Activated CD8-positive, alpha-beta memory T cell treated with anti-CD3 and anti-CD28 coated beads for 4 hours (primary cell): ENCODE data around the gene ADAMTSL2.

Experiments
- DNase-seq, 2 donors: peaks; one replicate each; pipeline ENCODE4 v3.0.0-alpha.2; 2020; ENCODE audit warnings: low read depth in 2 of 2

Gene ADAMTSL2

DNA sequence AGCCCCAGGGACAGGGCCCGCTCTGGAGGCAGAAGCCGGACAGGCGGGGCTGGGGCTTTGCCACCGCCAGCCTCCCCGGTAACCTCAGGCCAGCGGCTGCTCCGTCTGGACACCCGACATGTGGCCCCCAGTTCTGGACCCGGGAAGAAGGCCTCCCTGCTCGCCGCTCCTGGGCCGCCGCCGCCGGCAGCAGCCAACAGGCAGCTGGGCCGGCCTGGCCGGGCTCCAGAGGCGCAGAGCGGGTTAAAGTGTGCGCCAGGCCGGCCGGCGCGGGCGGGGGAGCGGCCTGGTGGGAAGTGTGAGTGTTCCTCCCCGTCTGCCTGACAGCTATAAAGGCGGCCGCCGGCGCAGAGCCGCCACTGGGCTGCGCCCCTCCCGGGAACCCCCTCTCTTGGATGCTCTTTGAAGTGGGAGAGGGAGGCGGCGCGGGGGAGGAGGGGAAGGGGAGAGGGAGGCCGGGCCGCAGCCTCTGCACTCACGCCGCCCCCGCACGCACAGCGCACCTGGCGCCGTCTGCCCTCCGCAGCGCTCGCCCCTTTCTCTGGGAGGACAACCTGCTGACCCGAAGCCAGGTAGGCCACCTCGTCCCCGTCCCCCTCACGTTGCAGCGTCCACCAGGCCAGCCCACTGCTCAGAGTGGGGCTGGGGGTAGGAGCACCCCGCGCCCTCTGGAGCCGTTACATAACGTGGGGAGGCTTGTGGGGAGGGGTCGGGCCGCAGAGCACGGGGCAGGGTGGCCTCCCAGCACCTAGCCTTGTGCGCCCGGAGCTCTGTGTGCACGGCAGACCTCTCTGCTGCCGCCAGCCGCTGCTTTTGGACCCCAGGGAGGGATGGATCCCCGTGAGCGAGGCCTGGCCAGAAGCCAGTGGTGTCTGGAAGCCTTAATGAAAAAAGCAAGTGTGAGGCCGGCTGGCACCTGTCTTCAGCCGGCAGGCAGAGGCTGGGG lies at the start of gene ADAMTSL2:
Gene ADAMTSL2 (plus strand): TSS at position 359 of the 946 bp plus-strand sequence. CDS start 2,009 bp downstream, outside the sequence.
- DNase-seq: peak; percentile 19 to 41

DNA sequence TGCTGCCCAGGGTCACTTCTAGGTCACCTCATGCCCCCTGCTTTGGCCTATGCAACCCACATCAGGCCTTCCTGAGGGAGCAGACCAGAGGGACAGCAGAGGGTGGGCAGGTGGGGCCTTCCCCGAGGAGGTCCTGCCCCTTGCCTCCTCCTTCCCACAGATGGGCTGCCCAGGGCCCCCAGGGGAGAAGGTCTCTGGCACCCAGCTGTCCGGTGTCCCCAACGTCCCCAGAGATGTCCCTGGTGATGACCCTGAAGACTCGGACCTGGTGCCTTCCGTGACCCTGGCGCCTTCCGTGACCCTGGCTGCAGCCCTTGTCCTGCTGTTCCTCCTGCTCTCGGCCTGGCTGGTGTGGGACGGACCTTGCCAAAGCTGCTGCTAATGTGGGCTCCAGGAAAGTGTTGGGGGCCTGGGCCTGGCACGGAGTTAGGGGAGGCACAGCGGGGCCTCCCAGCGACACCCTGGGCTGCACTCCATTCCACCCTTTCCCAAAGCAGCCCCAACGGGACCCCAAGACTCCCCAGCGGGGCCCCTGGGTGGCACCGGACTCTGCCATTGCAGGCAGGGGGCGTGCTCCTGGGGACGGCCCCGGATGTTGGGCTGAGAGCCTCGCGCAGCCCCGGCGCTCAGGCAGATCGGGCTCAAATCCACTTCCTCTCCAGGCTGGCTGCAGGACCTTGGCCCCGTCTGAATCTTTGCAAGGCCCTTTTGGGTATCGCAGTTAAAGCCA lies 48.8 kb upstream of the ADAMTSL2 start:
- no peak for DNase-seq

DNA sequence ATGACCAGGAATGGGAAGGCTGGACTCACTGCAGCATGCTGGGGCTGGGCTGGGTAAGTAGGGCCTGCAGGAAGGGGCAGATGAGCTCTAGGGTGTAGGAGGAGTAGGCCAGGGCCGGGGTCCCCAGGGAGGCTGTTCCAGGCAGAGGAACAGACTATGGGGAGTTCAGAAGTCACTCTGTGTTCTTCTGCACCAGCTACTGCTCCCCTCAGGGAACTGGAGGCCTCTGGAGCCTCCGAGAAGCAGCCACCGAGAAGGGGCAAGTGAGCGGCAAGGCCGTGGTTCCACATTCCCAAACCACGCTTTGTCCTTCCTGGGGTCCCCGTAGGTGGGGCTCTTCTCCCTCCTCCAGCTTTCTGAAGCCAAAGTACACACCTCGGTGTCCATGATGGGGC lies 47.2 kb upstream of the ADAMTSL2 start:
- DNase-seq: no peak

DNA sequence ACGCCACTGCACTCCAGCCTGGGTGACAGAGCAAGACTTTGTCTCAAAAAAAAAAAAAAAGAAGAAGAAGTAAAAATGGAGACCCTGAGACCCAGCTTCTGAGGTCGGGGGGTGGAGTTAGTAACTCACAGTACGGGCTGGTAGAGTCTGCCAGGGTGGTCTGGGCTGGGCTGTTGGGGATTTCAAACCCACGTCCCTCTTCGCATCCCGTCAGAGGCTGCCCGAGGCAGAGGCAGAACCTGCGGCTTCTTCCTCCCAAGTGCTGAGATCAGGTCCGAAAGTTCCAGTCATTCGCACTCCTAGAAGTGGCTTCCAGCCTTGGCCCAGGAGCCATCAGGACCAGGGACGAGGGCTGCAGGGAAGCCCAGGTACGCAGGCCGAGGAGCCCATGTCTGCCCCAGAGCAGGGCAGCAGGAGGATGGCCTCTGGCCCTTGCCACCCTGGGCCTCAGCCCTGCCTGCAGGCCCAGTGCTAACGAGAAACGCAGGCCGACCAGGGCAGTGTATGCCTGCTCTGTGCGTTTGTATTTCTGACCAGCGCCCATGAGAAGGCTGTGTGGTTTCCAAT lies 45.7 kb upstream of the ADAMTSL2 start:
- no peak for DNase-seq

DNA sequence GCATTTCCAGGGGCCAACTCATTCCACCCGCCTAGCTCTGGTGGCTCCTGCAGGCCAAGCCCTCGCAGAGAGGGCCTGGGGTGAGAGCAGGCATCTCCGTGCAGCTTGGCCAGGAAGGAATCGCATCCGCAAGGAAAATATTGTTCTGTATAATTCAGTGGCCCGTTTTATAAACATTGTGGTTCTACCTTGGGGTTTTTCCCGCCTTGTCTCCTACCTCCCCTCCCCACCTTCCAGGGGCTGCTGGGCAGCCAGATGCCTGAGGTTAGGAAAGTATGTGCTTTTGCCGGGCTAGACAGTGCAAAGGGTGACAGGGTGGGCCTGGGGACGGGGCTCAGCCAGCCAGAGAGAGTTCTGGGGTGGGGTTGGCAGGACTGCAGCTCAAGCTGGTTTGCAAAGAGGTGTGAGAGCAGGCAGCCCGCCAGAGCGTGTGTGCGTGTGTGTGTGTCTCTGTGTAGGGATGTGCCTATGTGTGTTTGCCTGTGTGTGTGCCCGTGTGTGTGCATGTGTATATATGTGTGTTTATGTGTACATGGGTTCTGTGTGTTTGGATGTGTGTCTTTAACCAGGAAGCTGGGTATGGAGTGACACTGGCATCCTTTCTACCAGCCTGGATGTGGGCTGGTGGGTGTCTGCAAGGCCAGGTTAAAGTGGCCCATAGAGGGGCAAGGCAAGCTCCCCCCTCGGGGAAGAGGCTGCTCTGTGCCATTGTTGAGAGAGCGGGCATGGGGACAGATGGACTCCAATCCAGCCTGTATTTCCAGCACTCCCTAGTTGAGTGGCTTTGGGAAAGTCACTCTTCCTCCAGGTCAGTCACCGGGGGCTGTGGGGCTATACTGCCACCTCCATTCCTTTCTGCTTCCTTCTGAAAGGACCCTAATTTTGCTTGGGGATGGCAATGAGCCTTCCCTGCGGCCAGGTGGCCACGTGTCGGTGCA lies 45.0 kb upstream of the ADAMTSL2 start:
- DNase-seq: no peak

DNA sequence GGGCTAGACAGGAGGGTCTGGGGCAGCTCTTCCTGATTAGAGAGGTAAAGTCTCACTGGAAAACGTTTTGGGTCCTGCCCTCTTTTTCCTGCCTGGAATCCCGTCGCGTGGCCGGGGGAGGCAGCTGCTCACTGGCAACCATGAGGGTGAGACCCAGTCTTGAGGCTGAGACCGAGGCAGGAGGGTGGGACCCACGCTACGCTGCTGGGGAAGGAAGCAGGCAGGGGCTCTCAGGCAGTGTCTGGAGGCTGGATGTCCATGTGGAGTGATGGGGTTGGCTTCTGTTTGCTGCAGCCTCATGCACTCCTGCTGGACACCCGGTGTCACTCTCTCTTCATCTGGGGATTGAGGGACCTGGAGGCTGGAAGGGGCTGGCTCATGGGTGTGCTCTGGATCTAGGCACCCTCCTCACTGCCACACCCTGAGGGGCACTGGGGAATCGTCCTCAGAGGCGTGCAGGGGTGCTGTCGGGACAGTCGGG lies 44.3 kb upstream of the ADAMTSL2 start:
- DNase-seq: no peak

DNA sequence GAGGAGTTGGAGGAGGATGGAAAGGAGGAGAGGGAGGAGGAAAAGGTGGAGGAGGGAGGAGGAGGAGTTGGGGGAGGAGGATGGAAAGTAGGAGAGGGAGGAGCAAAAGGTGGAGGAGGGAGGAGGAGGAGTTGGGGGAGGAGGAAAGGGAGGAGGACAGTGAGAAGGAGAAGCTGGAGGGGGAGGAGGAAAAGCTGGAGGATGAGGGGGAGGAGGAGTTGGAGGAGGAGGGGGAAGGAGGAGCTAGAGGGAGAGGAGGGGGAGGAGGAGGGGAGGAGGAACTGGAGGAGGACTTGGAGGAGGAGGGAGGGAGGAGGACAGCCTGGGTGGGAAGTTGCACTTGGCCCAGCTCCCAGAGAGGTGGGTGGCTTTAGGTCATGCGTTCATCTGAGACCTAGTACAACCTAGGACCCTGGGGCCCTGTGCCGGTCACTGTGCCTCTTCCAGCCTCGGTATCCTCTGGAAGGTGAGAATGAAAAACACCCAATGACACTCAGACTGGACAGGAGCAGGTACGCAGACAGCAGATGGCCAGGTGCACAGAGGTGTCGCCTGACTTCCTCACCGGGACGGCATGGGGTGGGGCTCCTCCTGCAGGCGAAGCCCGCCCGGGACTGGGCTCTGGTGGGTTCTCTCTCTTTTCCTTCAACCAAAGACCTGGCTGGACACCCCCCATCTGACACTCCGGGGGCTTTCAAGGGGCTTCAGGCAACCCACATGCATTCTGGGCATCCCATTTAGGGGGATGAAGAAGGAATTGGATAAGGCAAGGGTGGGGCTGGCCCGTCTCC lies 43.4 kb upstream of the ADAMTSL2 start:
- no peak for DNase-seq

DNA sequence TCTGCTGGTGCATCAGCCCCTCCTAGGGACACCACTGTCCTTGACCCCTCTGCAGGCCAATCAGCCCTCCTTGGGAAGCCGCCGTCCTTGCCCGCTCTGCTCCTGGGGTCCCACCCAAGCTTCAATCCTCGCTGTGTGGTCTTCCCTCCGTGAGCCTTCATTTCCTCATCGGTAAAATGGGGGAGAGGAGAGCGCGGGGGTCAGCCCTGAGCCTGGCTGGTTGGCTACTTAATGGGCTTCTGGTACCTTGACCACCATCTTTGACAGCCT lies 42.9 kb upstream of the ADAMTSL2 start:
- DNase-seq: no peak

DNA sequence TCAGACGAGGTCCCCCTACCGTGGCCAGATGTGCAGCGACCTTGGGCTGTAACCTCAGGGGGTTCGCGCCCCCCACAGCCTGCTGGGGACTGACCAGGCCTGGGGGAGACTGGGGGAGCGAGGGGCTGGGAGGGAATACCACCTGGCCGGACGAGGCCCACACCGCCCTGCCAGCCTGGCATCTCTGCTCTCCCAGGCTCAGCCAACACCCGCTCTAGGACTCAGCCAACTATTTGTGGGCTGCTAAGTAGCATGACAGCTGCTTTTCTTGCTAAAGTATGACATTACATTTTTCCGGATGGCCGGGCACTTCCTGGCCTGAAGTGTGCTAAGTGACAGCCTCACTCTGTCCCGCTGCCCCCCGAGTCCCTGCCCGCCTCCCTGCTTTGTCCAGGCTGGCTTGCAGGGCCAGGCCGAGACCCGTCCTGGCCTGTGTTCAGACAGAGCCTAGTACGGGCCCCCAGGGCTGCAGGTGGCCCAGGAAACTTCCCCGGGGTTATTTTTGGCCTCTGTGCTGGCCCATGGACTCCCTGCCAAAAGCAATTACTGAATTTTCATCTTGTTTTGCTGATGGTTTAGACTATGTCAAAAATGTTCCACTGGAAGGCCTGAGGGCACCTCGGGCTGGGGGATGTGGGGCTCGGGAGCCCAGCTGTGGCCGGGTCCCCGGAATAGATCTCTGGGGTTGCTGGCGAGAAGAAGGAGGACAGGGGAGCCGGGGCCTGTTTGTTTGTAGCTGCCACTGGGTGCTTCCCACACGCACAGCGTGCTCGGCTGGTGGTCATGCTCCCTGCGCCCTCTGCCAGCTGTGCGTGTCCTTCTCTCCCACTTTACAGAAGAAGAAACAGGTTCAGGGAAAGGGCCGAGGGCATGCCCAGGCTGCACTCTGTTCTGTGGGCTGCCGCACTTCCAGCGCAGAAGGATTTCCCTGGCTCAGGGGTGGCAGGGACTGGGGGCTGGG lies 42.2 kb upstream of the ADAMTSL2 start:
- DNase-seq: no peak

DNA sequence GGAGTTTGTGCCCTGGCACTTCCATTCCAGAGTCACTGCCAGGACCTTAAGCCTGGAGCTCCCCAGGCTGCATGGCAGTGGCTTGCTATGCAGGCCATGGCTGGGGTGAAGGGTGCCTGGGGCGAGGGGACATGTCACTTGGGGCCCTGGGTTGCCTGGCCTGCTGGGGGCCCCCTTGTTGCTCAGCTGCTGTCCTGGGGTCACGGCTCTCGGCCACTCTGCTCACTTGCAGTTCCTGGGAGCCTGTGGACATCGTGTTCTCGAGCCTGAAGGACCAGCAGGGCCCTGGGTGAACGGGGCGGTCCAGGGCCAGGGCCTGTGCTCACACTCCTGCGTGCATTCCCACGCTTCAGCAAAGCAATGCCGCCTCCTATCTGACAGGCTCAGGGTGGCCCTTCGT lies 41.1 kb upstream of the ADAMTSL2 start:
- no peak for DNase-seq

DNA sequence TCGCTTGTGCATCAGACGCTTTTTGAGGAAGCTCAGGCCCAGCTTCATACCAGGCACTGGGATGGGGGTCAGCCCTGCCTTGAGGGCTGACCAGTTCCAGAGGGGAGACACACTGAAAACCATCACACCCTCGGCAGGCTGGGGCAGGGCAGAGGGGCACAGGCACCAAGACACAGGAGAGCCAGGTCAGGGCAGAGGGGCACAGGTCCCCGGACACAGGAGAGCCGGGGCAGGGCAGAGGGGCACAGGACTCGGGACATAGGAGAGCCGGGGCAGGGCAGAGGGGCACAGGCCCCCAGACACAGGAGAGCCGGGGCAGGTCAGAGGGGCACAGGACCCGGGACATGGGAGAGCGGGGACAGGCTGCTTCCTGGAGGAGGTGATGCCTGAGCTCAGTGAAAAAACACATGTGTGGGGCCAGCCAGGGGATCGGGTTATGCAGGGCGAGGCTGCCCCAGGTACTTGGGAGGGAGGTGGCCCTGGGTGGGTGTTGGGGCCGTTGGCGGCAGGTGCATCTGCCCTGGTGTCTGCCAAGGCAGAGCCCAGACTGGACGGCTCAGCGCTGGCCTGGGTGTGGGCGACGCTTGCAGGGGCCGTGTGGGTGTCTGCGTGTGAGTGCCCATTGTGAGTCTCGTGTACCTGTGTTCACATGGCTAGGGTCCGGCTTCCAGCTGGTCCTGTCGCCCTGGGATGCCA lies 40.5 kb upstream of the ADAMTSL2 start:
- DNase-seq: no peak

DNA sequence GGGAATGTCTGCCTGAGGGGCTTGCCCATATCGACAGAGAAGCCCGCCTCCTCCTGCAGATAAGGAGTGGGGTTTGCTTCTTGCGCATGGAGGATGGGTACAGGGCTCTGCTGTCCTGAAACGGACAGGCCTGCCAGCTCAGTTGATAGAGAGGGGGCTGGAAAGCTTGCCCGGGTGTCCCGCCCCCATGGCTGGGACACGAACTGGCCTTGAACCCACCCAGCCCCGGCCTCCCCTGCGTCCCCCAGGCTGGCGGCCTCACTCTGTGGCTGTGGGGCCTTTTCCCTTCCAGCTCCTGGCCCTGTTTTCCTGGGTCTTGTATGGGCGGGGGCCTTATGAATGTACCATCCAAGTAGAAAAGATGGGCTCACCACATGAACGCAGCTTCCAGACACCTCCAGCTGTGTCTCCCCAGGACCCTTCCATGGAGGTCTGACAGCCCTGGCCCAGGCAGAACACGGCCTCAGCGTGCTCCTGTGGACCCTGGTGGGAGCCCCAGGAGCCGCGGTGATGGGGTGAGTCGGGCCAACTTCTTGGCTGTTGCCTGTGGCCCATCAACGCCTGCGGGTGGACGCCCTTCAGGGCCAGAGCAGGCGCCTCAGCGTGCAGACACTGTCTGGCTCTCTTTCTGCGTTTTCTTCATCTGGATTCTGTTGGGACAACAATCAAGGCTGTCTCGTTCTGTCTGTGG lies 39.7 kb upstream of the ADAMTSL2 start:
- no peak for DNase-seq

DNA sequence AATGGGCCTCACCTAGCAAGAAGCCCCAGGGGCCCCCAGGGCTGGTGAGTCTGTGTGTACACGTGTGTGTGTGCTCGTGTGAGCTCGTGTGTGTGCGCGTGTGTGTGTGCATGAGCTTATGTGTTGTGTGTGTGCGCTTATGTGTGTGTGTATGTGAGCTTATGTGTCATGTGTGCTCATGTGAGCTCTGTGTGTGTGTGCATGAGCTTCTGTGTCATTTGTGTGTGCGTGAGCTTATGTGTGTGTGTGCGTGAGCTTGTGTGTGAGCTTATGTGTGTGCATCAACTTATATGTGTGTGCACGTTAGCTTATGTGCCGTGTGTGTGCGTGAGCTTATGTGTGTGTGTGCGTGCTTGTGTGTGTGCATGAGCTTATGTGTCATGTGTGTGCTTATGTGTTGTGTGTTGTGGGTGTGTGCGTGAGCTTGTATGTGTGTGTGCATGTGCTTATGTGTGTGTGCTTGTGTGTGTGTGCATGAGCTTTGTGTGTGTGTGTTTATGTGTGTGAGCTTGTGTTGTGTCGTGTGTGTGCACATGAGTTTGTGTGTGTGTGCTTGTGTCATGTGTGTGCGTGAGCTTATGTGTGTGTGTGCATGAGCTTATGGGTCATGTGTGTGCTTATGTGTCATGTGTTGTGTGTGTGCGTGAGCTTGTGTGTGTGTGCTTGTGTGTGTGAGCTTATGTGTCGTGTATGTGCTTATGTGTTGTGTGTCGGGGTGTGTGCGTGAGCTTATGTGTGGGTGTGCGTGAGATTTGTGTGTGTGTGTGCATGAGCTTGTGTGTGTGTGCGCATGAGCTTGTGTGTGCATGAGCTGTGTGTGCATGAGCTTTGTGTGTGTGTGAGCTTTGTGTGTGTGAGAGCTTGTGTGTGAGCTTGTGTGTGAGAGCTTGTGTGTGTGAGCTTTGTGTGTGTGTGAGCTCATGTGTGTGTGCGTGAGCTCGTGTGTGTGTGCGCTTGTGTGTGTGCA lies 38.9 kb upstream of the ADAMTSL2 start:
- DNase-seq: no peak

DNA sequence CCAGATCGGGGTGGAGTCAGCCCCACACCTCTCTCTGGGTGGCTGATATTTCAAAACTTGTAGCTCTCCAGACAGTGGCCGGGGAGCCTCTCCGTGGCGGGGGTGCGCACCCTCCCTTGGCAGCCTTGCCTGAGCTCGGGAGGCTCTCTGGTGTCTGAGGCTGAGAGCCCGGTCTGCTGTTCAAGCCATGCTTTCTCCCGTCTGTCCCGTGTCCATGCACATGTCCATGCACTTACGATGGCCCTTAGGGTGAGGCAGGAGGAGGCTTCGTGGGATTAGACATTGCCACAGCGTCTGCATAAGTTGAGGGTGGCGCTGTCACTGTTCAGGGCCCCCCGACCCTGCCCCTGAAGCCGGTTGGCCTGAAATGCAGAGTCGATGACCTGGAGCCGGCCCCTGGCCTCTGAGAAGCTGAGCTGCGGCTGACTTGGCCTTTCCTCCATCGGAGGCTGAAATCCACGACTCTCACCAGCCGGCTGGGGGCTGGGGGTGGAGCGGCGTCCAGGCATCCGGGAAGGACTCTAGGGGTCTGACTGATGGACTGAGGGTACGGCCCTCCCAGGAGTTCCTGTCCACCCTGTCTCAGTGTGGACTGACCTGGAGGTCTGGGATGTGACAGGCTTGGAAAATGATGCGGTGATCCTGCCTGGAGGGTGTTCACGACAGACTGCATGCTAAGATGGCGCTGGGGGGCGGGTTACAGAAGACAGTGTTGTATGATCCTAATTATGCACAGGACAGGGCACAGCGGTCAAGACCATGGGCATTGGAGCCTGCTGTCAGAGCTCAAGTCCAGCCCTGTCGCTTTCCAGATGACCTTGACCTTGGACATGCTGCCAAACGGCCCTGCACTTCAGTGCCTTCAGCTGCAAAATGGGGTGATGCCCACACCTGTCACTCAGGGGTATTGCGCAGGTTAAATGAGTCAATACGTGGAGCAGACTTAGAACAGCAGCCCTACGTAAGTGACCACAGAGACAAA lies 37.4 kb upstream of the ADAMTSL2 start:
- no peak for DNase-seq

DNA sequence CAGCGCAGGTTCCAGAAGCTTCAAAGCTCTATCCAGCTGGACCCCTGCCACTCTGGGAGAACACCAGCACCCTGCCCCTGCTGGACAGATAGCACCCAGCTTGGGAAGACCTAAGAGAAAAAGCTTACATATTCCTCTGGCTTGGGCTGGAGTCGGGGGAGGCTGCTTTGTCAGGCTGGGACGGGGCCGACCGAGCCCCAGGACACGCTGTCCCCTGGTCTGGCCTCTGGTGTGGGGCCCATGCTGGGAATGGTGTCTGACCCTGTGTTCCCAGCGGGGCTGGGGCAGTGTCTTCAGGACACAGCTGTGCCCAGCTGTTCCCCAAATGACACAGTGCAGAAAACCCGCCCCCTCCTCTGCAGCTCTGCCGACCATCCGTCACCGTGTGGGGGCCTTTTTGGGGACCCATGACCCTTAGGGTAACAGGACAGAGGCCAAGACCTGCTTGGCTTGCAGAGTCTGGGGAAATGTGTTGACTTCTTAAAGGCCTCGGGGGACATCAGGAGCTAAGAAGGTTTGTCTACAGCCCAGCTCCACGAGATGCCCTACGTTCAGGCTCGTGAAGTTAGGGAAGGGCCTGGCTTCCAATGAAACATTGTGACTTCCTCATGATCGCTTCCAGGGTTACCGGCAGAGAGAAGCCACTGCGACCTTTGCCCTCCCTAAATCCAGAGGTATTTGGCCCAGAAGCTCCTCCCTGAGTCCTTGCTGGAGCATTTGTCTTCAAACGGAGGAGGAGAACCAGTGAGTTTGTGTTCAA lies 35.2 kb upstream of the ADAMTSL2 start:
- no peak for DNase-seq
